IMR-90 (cell line): Measurements from ENCODE around the gene DZANK1. TPM values are rescaled to one million over a fixed set of nuclear protein-coding genes. Genes with fewer than 3 reads are reported as not detected.
A peak's percentile ranks its signal among the peaks of the same experiment; 100 is the strongest.

Source experiments
- ATAC-seq: fragments of 200-7000 bp; cut with Tn5 transposase; 2 replicates; pipeline ENCODE4 v1.9.1; 2020; ENCODE audit warnings: low read depth, mild to moderate bottlenecking, moderate library complexity
- BruUV-seq: library from RNA; stranded (reverse); fragments of 400-500 nt; replicated peaks from 2 replicates; lab custom pipeline; 2021; lab: Mats Ljungman, UMichigan
- CTCF ChIA-PET: fragments of 300-600 bp; formaldehyde crosslinking; extraction: SDS; loops from one replicate; lab custom pipeline; 2021; ENCODE audit warnings: antibody characterized with exemption; lab: Yijun Ruan, JAX
- POLR2A ChIA-PET: fragments of 300-600 bp; sonication (Branson Sonifier 250); formaldehyde crosslinking; loops from one replicate; lab custom pipeline; 2022; ENCODE audit warnings: antibody characterized with exemption; ENCODE audit not compliant: unreplicated experiment; lab: Charles Lee
- DNase-seq: peaks from one replicate; pipeline ENCODE4 v3.0.0; 2013
- H2AFZ ChIP-seq: replicated peaks from 2 replicates; pipeline ENCODE3; 2013; ENCODE audit warnings: low read length, mild to moderate bottlenecking; ENCODE audit not compliant: poor library complexity
- H2AK5ac ChIP-seq: 2 replicates; pipeline ENCODE4 v1.6.1; 2013; ENCODE audit warnings: low read depth, low read length, inconsistent platforms
- H2AK9ac ChIP-seq: replicated peaks from 2 replicates; pipeline ENCODE3; 2013; ENCODE audit warnings: mild to moderate bottlenecking, low read depth, low read length, moderate library complexity; ENCODE audit not compliant: poor library complexity
- H2BK120ac ChIP-seq: 2 replicates; pipeline ENCODE4 v1.6.1; 2013; ENCODE audit warnings: low read depth, low read length, inconsistent platforms
- H2BK15ac ChIP-seq: 3 replicates; pipeline ENCODE4 v1.6.1; 2013; ENCODE audit warnings: low read depth, low read length, inconsistent platforms
- H2BK20ac ChIP-seq: 2 replicates; pipeline ENCODE4 v1.6.1; 2013; ENCODE audit warnings: low read depth, mild to moderate bottlenecking, inconsistent platforms, low read length, moderate library complexity
- H2BK5ac ChIP-seq: 2 replicates; pipeline ENCODE4 v1.6.1; 2013; ENCODE audit warnings: mild to moderate bottlenecking, low read depth, low read length, inconsistent platforms; ENCODE audit not compliant: poor library complexity, severe bottlenecking
- H3K14ac ChIP-seq: replicated peaks from 2 replicates; pipeline ENCODE4 v1.6.1; 2013; ENCODE audit warnings: low read depth, low read length, inconsistent platforms
- H3K18ac ChIP-seq: 2 replicates; pipeline ENCODE4 v1.6.1; 2013; ENCODE audit warnings: low read depth, low read length, control low read depth
- H3K23ac ChIP-seq: 2 replicates; pipeline ENCODE4 v1.6.1; 2013; ENCODE audit warnings: low read depth, low read length, inconsistent platforms
- H3K27ac ChIP-seq: 2 replicates; pipeline ENCODE4 v1.5.1; 2013; ENCODE audit warnings: mild to moderate bottlenecking, control low read depth, low read length; ENCODE audit not compliant: insufficient read depth
- H3K27me3 ChIP-seq: 2 replicates; pipeline ENCODE4 v1.6.1; 2013; ENCODE audit warnings: low read length; ENCODE audit not compliant: control insufficient read depth, insufficient read depth
- H3K36me3 ChIP-seq: 2 replicates; pipeline ENCODE4 v1.6.1; 2013; ENCODE audit warnings: low read length, mixed read lengths; ENCODE audit not compliant: control insufficient read depth, insufficient read depth
- H3K4ac ChIP-seq: 2 replicates; pipeline ENCODE4 v1.6.1; 2013; ENCODE audit warnings: low read depth, low read length, inconsistent platforms
- H3K4me1 ChIP-seq: 2 replicates; pipeline ENCODE4 v1.6.1; 2013; ENCODE audit warnings: low read length, mixed read lengths; ENCODE audit not compliant: control insufficient read depth, insufficient read depth
- H3K4me2 ChIP-seq: 2 replicates; pipeline ENCODE4 v1.6.1; 2013; ENCODE audit warnings: low read depth, mild to moderate bottlenecking, control low read depth, low read length, moderate library complexity
- H3K4me3 ChIP-seq: 2 replicates; pipeline ENCODE4 v1.5.1; 2013; ENCODE audit warnings: low read depth, mild to moderate bottlenecking, control low read depth, low read length, moderate library complexity; ENCODE audit not compliant: insufficient read depth
- H3K56ac ChIP-seq: 2 replicates; pipeline ENCODE4 v1.6.1; 2013; ENCODE audit warnings: low read length, inconsistent platforms; ENCODE audit not compliant: insufficient read depth; ENCODE audit errors: extremely low read depth
- H3K79me1 ChIP-seq, 2 experiments: 2 replicates each; pipeline ENCODE4 v1.6.1; 2013; ENCODE audit warnings: low read length in 2 of 2, inconsistent platforms in 1 of 2, low read depth in 1 of 2
- H3K9ac ChIP-seq: 2 replicates; pipeline ENCODE4 v1.6.1; 2013; ENCODE audit warnings: low read depth, low read length, control low read depth
- H3K9me1 ChIP-seq: 2 replicates; pipeline ENCODE4 v1.6.1; 2013; ENCODE audit warnings: low read length, inconsistent platforms; ENCODE audit not compliant: insufficient read depth
- H3K9me3 ChIP-seq: 2 replicates; pipeline ENCODE4 v1.6.1; 2013; ENCODE audit warnings: low read length; ENCODE audit not compliant: control insufficient read depth, insufficient read depth
- H4K20me1 ChIP-seq: 2 replicates; pipeline ENCODE4 v1.6.1; 2013; ENCODE audit warnings: low read length, inconsistent platforms; ENCODE audit not compliant: insufficient read depth
- H4K5ac ChIP-seq: 2 replicates; pipeline ENCODE4 v1.6.1; 2013; ENCODE audit warnings: mild to moderate bottlenecking, low read depth, low read length, control low read depth
- H4K8ac ChIP-seq, 2 experiments: 2 replicates each; pipeline ENCODE4 v1.6.1; 2013; ENCODE audit warnings: low read depth in 2 of 2, low read length in 2 of 2, control low read depth in 1 of 2, inconsistent platforms in 1 of 2
- H4K91ac ChIP-seq: 2 replicates; pipeline ENCODE4 v1.6.1; 2013; ENCODE audit warnings: low read depth, low read length, inconsistent platforms; ENCODE audit not compliant: insufficient read depth
- BHLHE40 ChIP-seq: fragments of 150-350 bp; IDR thresholded peaks from 2 replicates; pipeline ENCODE4 v1.6.1; 2016; ENCODE audit warnings: mild to moderate bottlenecking, low read depth, low read length
- CEBPB ChIP-seq: IDR thresholded peaks from 2 replicates; pipeline ENCODE4 v1.6.1; 2012; ENCODE audit warnings: low read depth, low read length, improper control_type of control experiment
- CHD1 ChIP-seq: IDR thresholded peaks from 2 replicates; pipeline ENCODE4 v1.6.1; 2012; ENCODE audit warnings: low read depth, low read length, improper control_type of control experiment
- CTCF ChIP-seq: conservative IDR thresholded peaks from 2 replicates; pipeline ENCODE4 v1.5.1; 2012; ENCODE audit warnings: mild to moderate bottlenecking, low read depth, low read length, improper control_type of control experiment
- ELK1 ChIP-seq: fragments of 150-350 bp; IDR thresholded peaks from 2 replicates; pipeline ENCODE4 v1.6.1; 2016; ENCODE audit warnings: low read depth, mild to moderate bottlenecking, low read length, moderate library complexity, borderline replicate concordance
- FOS ChIP-seq: fragments of 150-350 bp; IDR thresholded peaks from 2 replicates; pipeline ENCODE4 v1.6.1; 2016; ENCODE audit warnings: low read depth, low read length
- MAFK ChIP-seq: IDR thresholded peaks from 2 replicates; pipeline ENCODE4 v1.6.1; 2012; ENCODE audit warnings: low read depth, low read length, improper control_type of control experiment
- MAZ ChIP-seq: IDR thresholded peaks from 2 replicates; pipeline ENCODE4 v1.6.1; 2012; ENCODE audit warnings: low read depth, mild to moderate bottlenecking, low read length, improper control_type of control experiment, moderate library complexity, borderline replicate concordance
- MXI1 ChIP-seq: IDR thresholded peaks from 2 replicates; pipeline ENCODE4 v1.6.1; 2012; ENCODE audit warnings: low read depth, mild to moderate bottlenecking, low read length, moderate library complexity, borderline replicate concordance
- NFE2L2 ChIP-seq: fragments of 150-350 bp; IDR thresholded peaks from 2 replicates; pipeline ENCODE4 v1.6.1; 2016; ENCODE audit warnings: low read depth, mild to moderate bottlenecking, low read length
- RAD21 ChIP-seq: IDR thresholded peaks from 2 replicates; pipeline ENCODE4 v1.6.1; 2012; ENCODE audit warnings: low read length, improper control_type of control experiment
- RCOR1 ChIP-seq: IDR thresholded peaks from 2 replicates; pipeline ENCODE4 v1.6.1; 2012; ENCODE audit warnings: mild to moderate bottlenecking, low read length, improper control_type of control experiment; ENCODE audit not compliant: insufficient replicate concordance
- RFX5 ChIP-seq: IDR thresholded peaks from 2 replicates; pipeline ENCODE4 v1.8.0; 2012; ENCODE audit warnings: low read depth, mild to moderate bottlenecking, low read length, moderate library complexity
- WGBS, 2 experiments: methylation state at CpG; one replicate each; pipeline versions ENCODE4 v1.1.5 to v1.1.7; 2013; ENCODE audit warnings: missing lambda C conversion rate in 2 of 2; ENCODE audit not compliant: insufficient read length in 1 of 2; ENCODE audit errors: extremely low coverage in 2 of 2; 5-methylcytosine and 5-hydroxymethylcytosine counted together
- dilution Hi-C: fragments of 300-500 bp; cut with HindIII; formaldehyde crosslinking; loops from one replicate; pipeline ENCODE4 v1.14.3; 2018; ENCODE audit warnings: low sequenced_read_pairs; ENCODE audit not compliant: unreplicated experiment
- in situ Hi-C: fragments of 300-500 bp; cut with MboI; formaldehyde crosslinking; loops from 3 replicates; pipeline ENCODE4 v1.14.3; 2019; ENCODE audit warnings: low sequenced_read_pairs, inconsistent platforms, mixed read lengths
- intact Hi-C: fragments of 100-400 bp; cut with micrococcal nuclease; formaldehyde crosslinking; loops from 2 replicates; pipeline ENCODE4 v1.10.0; 2022
- polyA plus RNA-seq, 3 experiments: library from polyadenylated mRNA; depleted of rRNA; stranded (reverse); fragments of >200 nt; gene quantifications; 2 replicates each; pipeline ENCODE4 v1.2.3, GENCODE V29; 2012; ENCODE audit warnings: low replicate concordance in 1 of 3
- total RNA-seq: library from RNA; depleted of rRNA; stranded (reverse); fragments of >200 nt; gene quantifications from 2 replicates; pipeline ENCODE4 v1.2.3, GENCODE V29; 2012

Gene DZANK1
- total and polyA plus RNA-seq, 2 of the 4 experiments (the other 2 are of a cell fraction): 0.54 to 1.1 TPM

- no CpG with 5 or more reads among the region's 1 CpG for WGBS, 2 experiments
- ATAC-seq: no peak
- peaks cover 20% of the 10 kb centered on the region for H3K36me3 ChIP-seq
- no peaks in the 10 kb centered on the region for H3K9me3 ChIP-seq
- no peak overlapping the region for H2AK9ac ChIP-seq
- H3K14ac ChIP-seq: no peak overlapping the region
- in situ Hi-C loops (no loop called here), dilution Hi-C loops (no loop called here), intact Hi-C loops (loop anchor here (10.0 kb wide), 1 partner anchor 57 kb away; no protein-coding TSS in a partner anchor)
- H3K23ac ChIP-seq: no peak overlapping the region
- no peaks in the 10 kb centered on the region for H4K20me1 ChIP-seq
- no peak overlapping the region for H3K4me3 ChIP-seq
- no peak overlapping the region for H2BK20ac ChIP-seq
- ChIA-PET CTCF (interaction anchor here (0.7 kb wide), 1 partner anchor 689 kb away, joined by 4 read pairs; no protein-coding TSS in a partner anchor), POLR2A (interaction anchor here (0.6 kb wide), 1 partner anchor 118 kb away, joined by 11 read pairs; no protein-coding TSS in a partner anchor)
- H3K27ac ChIP-seq: no peak overlapping the region
- no peak overlapping the region for H4K5ac ChIP-seq
- H3K79me1 ChIP-seq: no peaks in the 10 kb centered on the region
- TF ChIP-seq MAFK (no peak), ELK1 (no peak), MAZ (no peak), CHD1 (no peak), CEBPB (no peak), CTCF (no peak), FOS (no peak), BHLHE40 (no peak), MXI1 (no peak), RAD21 (no peak), RCOR1 (no peak), NFE2L2 (no peak), RFX5 (no peak)
- H3K27me3 ChIP-seq: no peaks in the 10 kb centered on the region
- no peak overlapping the region for H2BK120ac ChIP-seq
- H3K9ac ChIP-seq: no peak overlapping the region
- H2BK15ac ChIP-seq: no peak overlapping the region
- no peak overlapping the region for H2AK5ac ChIP-seq
- no peak overlapping the region for H4K91ac ChIP-seq
- no peak overlapping the region for H3K4me2 ChIP-seq
- H3K4me1 ChIP-seq: no peaks in the 10 kb centered on the region
- no peaks in the 10 kb centered on the region for H3K9me1 ChIP-seq
- no peak overlapping the region for H4K8ac ChIP-seq
- no peak overlapping the region for H3K4ac ChIP-seq
- BruUV-seq: no TSS peak
- no peak overlapping the region for H2BK5ac ChIP-seq
- DNase-seq: no peak
- no peak overlapping the region for H2AFZ ChIP-seq
- peak overlapping the region; percentile 1; the same call in 1 of the 2 replicates for H3K56ac ChIP-seq
- no peak overlapping the region for H3K18ac ChIP-seq
These were observed 11.0 kb upstream of the DZANK1 start for GRCh38 chr20:18477821-18478220.
